Astrocyte of the cerebellum (primary cell): ENCODE data around the gene CS.

Experiments used
- DNase-seq: peaks from one replicate; pipeline ENCODE4 v3.0.0-alpha.2; 2011; ENCODE audit warnings: low read depth
- H3K4me3 ChIP-seq: 2 replicates; pipeline ENCODE4 v1.5.1; 2011; ENCODE audit warnings: mild to moderate bottlenecking, low read depth, low read length, moderate library complexity
- CTCF ChIP-seq: IDR thresholded peaks from 2 replicates; pipeline ENCODE4 v1.5.1; 2012; ENCODE audit warnings: low read length, low read depth, moderate library complexity, mild to moderate bottlenecking; ENCODE audit errors: missing control alignments
- in situ Hi-C: cut with HindIII; loops from 2 replicates; pipeline ENCODE4 v1.10.0; 2017; ENCODE audit warnings: low sequenced_read_pairs

Gene CS

GRCh38 chr12:56241424-56242303 lies 58.5 kb downstream of the CS start:
- no peak for DNase-seq
- TF ChIP-seq CTCF = no peak
- H3K4me3 ChIP-seq = no peak overlapping the region
- in situ Hi-C loops = no loop called here

- in situ Hi-C loops = no loop called here
- no peak overlapping the region for H3K4me3 ChIP-seq
Observed at GRCh38 chr12:56237552-56237951, 62.6 kb downstream of the CS start.

GRCh38 chr12:56236985-56237384 lies 63.1 kb downstream of the CS start:
- H3K4me3 ChIP-seq = no peak overlapping the region
- in situ Hi-C loops = no loop called here
- no peak for TF ChIP-seq CTCF
- DNase-seq = no peak

More at GRCh38 chr12:56237552-56237951, 62.6 kb downstream of the CS start:
- no peak for TF ChIP-seq CTCF
- no peak for DNase-seq

DNA sequence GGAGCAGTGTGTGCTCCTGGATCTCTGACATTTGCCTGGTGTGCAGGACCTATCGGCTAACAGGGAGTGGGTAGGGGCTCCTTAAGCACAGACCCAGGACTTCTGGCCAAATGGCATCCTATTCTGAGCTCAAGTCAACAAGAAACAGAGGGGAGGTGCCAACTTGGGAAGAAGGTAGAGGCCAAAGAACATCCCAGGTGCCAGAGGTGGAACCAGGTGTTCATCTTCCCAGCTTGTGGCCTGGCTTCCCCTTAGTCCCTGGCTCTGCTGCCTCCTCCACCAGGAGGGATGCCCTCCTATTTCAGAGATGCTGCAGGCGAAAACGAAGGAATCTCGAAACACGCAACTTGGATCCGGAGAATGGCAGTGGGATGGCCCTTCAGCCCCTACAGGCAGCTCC lies 64.0 kb downstream of the CS start:
- in situ Hi-C loops = no loop called here
- no peak overlapping the region for H3K4me3 ChIP-seq
- TF ChIP-seq CTCF = no peak
- DNase-seq = no peak

DNA sequence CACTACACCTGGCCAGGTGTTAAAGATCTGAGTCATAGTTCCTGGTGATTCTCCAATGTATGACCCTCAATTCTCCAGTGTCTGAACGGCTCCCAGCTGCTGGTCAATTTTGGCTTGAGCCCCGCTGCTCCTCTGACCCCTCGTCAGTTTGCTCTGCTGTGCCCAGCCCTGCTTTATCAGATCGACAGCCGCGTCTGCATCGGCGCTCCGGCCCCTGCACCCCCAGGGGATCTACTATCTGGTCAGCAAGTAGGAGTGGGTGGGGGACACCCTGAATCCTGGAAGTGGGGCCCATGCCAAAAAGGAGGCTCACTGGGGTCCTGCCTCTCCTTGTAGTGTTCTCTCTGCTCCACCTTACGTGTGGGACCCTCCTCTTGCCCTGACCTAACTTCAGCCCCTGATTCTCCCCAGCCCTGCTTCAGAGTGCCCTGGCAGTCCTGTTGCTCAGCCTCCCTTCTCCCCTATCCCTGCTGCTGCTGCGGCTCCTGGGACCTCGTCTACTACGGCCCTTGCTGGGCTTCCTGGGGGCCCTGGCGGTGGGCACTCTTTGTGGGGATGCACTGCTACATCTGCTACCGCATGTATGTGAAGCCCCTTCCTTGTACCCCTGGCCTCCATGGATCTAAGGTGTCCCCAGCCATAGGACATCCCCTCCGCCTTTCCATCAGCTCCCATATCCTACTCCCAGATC lies 65.2 kb downstream of the CS start:
- no peak for DNase-seq
- in situ Hi-C loops = no loop called here
- H3K4me3 ChIP-seq = no peak overlapping the region
- no peak for TF ChIP-seq CTCF

DNA sequence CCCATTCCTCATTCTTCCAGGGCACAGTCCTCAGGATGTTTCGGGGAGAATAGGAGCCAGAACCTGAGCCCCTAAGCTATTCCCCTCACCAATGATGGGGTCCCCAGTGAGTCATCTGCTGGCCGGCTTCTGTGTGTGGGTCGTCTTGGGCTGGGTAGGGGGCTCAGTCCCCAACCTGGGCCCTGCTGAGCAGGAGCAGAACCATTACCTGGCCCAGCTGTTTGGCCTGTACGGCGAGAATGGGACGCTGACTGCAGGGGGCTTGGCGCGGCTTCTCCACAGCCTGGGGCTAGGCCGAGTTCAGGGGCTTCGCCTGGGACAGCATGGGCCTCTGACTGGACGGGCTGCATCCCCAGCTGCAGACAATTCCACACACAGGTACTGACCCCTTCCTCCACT lies 68.9 kb downstream of the CS start:
- DNase-seq = no peak
- H3K4me3 ChIP-seq = no peak overlapping the region
- in situ Hi-C loops = no loop called here
- TF ChIP-seq CTCF = no peak
